ENCODE data around the gene DLGAP5. TPM values are rescaled to one million over a fixed set of nuclear protein-coding genes. Genes with fewer than 3 reads are reported as not detected.
A peak's percentile ranks its signal among the peaks of the same experiment; 100 is the strongest.

The DLGAP5 gene
- total RNA-seq, 1 donor from 2014 or later = 4.2 TPM

- Histone ChIP-seq H3K27me3 (ENCODE audit: control insufficient read depth in 3 of 3, insufficient read depth in 3 of 3, low read length in 3 of 3) (peaks cover 0 to 5% (median 0%) of the 10 kb centered on the region in 3 donors), H3K4me1 (ENCODE audit: control insufficient read depth in 3 of 3, insufficient read depth in 3 of 3, low read length in 3 of 3) (peaks cover 14 to 19% (median 15%) of the 10 kb centered on the region in 3 donors), H3K4me3 (ENCODE audit: low read length in 3 of 3) (no peak overlapping the region), H3K27ac (ENCODE audit: low read depth, low read length) (no peak overlapping the region), H3K36me3 (ENCODE audit: control insufficient read depth in 3 of 3, insufficient read depth in 3 of 3, low read length in 3 of 3) (no peaks in the 10 kb centered on the region), H3K9me3 (ENCODE audit: control insufficient read depth in 3 of 3, low read length in 3 of 3) (no peaks in the 10 kb centered on the region), H3K9ac (ENCODE audit: low read depth in 1 of 3, low read length in 3 of 3) (no peak overlapping the region)
Measured at GRCh38 chr14:55124774-55125386, 66.5 kb downstream of the DLGAP5 start.

DNA sequence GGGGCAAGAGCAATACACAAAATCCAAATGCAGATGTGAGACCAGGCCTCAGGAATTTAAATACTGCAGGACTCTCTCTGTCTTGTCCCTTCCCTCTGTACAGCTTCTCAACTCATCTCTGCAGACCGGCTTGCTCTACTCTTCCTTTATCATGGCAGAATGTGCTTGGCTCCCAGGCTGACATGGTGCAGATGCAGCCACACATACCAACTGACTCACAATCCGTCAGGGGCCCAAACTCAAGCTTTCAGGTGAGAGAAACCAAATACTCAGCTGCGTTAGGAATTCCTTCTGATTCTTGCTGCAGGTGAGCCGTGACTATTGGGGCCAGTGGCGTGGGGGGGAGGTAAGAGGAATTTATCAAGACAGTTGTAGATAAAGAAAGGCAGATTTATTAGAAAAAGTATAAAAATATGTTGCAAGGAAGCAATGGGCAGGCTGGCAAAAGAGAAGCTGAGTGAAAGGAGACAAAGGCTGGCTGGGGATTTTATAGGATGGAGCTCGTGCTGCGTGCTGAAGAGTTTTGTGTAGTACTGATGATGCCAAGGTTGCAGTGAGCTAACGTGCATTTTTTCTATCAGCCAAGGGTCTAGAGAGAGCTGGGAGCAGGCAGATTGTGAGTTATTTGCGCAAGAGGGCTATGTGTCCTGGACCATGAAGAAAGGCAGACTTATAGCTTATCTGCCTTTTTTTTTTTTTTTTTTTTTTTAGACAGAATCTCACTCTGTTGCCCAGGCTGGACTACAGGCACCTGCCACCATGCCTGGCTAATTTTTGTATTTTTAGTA, 67.3 kb downstream of the DLGAP5 start:
- Histone ChIP-seq H3K27ac (ENCODE audit: low read depth, low read length) (no peak overlapping the region), H3K9ac (ENCODE audit: low read depth in 1 of 3, low read length in 3 of 3) (no peak overlapping the region), H3K36me3 (ENCODE audit: control insufficient read depth in 3 of 3, insufficient read depth in 3 of 3, low read length in 3 of 3) (no peaks in the 10 kb centered on the region), H3K9me3 (ENCODE audit: control insufficient read depth in 3 of 3, low read length in 3 of 3) (no peaks in the 10 kb centered on the region), H3K4me3 (ENCODE audit: low read length in 3 of 3) (no peak overlapping the region), H3K4me1 (ENCODE audit: control insufficient read depth in 3 of 3, insufficient read depth in 3 of 3, low read length in 3 of 3) (peaks cover 12 to 14% (median 14%) of the 10 kb centered on the region in 3 donors), H3K27me3 (ENCODE audit: control insufficient read depth in 3 of 3, insufficient read depth in 3 of 3, low read length in 3 of 3) (no peaks in the 10 kb centered on the region)

- H3K27me3 ChIP-seq (ENCODE audit: control insufficient read depth in 3 of 3, insufficient read depth in 3 of 3, low read length in 3 of 3) = no peaks in the 10 kb centered on the region
- no peak overlapping the region for H3K4me3 ChIP-seq (ENCODE audit: low read length in 3 of 3)
- no peak overlapping the region for H3K9ac ChIP-seq (ENCODE audit: low read depth in 1 of 3, low read length in 3 of 3)
- H3K27ac ChIP-seq (ENCODE audit: low read depth, low read length) = no peak overlapping the region
- H3K36me3 ChIP-seq (ENCODE audit: control insufficient read depth in 3 of 3, insufficient read depth in 3 of 3, low read length in 3 of 3) = no peaks in the 10 kb centered on the region
- H3K9me3 ChIP-seq (ENCODE audit: control insufficient read depth in 3 of 3, low read length in 3 of 3) = no peaks in the 10 kb centered on the region
- H3K4me1 ChIP-seq (ENCODE audit: control insufficient read depth in 3 of 3, insufficient read depth in 3 of 3, low read length in 3 of 3) = peaks cover 12 to 21% (median 14%) of the 10 kb centered on the region in 3 donors
Measured at GRCh38 chr14:55123101-55123500, 68.3 kb downstream of the DLGAP5 start.

DNA sequence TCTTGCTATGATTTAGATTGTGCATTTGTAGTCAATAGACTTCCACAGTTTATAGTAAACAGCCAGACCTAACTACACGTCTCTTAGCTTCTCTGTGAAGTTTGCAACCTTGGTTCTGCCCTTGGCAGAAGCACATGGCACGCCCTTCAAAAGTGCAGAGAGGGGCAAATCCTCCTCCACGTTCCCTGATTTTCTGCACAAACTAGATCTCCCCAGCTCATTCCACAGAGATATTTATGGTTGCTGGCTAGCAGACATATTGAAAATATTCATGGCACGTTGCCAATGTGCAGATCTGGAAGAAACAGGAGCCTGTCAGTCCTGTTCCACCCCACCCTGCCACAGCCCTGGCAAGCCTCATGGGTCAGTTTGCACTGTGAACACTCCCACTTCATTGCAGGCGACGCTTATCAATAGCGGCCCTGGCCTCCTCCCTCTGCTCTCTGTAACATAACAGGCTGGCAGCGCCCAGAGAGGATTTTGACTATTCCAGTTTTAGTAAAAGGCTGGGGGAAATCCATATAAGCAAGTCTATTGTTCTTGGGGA, 68.9 kb downstream of the DLGAP5 start:
- Histone ChIP-seq H3K36me3 (ENCODE audit: control insufficient read depth in 3 of 3, insufficient read depth in 3 of 3, low read length in 3 of 3) (no peaks in the 10 kb centered on the region), H3K4me1 (ENCODE audit: control insufficient read depth in 3 of 3, insufficient read depth in 3 of 3, low read length in 3 of 3) (peaks cover 14 to 27% (median 16%) of the 10 kb centered on the region in 3 donors), H3K27me3 (ENCODE audit: control insufficient read depth in 3 of 3, insufficient read depth in 3 of 3, low read length in 3 of 3) (no peaks in the 10 kb centered on the region), H3K9ac (ENCODE audit: low read depth in 1 of 3, low read length in 3 of 3) (peak overlapping the region in 1 of 3 donors; percentile 43), H3K27ac (ENCODE audit: low read depth, low read length) (no peak overlapping the region), H3K9me3 (ENCODE audit: control insufficient read depth in 3 of 3, low read length in 3 of 3) (no peaks in the 10 kb centered on the region), H3K4me3 (ENCODE audit: low read length in 3 of 3) (no peak overlapping the region)

DNA sequence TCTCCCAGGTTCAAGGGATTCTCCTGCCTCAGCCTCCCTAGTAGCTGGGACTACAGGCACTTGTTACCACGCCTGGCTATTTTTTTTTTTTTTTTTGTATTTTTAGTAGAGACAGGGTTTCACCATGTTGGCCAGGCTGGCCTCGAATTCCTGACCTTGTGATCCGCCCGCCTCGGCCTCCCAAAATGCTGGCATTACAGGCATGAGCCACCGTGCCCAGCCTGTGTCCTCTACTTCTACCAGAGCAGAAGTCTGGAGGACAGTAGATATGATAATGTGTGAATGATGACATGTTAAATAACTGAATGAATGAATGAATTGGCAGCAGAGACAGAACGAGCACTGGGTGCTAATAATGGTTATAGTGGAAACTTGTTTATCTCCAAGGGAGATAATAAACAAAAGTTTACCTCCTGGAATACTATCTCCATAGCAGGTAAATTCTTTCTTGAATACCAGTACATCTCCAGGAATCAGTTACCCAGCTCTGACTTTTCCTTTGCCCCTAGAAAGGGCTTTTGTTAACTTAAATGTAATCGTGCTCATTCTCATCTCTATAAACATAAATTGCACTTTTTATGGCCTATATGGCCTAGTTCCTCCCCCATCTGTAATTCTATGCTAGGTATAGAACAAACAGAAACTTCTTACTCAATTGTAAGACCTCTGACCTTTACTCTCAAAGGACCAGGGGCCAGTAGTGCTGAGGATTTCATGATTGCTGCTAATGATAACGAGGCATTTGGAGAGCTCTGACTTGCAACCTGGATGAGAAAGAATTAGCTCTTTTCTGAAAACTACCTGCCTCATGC, 69.6 kb downstream of the DLGAP5 start:
- Histone ChIP-seq H3K4me1 (ENCODE audit: control insufficient read depth in 3 of 3, insufficient read depth in 3 of 3, low read length in 3 of 3) (peaks cover 14 to 28% (median 16%) of the 10 kb centered on the region in 3 donors), H3K9ac (ENCODE audit: low read depth in 1 of 3, low read length in 3 of 3) (no peak overlapping the region), H3K9me3 (ENCODE audit: control insufficient read depth in 3 of 3, low read length in 3 of 3) (no peaks in the 10 kb centered on the region), H3K36me3 (ENCODE audit: control insufficient read depth in 3 of 3, insufficient read depth in 3 of 3, low read length in 3 of 3) (no peaks in the 10 kb centered on the region), H3K4me3 (ENCODE audit: low read length in 3 of 3) (no peak overlapping the region), H3K27me3 (ENCODE audit: control insufficient read depth in 3 of 3, insufficient read depth in 3 of 3, low read length in 3 of 3) (no peaks in the 10 kb centered on the region), H3K27ac (ENCODE audit: low read depth, low read length) (no peak overlapping the region)

DNA sequence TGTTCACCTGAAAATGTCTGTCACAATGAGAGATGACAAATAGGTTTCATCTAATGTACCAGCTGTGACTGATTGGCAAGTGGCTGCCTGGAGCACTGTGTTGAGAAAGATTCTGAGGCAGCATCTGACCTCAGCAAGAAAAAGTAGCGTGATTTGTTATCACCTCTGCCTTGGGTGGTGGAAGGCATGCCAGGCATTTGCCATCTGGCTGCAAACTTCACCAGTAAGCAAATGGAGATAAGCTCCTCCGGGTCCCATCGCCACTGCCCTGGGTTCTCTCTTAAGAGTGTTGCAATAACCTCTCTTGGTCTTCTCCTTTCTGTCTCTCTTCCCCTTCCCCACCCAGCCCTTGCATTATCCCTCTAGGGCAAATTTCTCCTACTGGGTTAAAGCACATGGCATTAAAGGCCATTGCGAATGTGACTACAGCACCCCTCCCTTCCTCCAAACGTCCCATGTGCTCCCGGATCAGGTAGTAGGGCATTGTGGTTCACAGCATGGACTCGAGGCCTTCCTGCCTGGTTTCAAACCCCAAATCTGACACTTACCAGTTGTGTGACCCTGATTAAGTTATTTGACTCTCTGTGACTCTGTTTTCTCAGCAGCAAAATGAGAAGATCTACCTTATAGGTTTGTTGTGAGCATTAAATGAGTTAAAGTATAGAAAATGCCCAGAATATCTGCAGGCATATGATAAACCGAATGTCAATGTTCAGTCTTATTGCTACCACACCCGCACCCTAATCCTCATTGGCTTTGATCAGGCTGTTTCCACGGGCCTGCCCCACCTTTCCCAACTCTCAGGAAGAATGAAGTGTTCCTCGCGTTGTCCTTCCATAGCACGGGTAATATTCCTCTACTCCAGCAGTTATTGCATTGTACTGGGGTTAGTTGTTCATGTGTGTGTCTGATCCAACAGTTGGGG, 70.6 kb downstream of the DLGAP5 start:
- no peaks in the 10 kb centered on the region for H3K36me3 ChIP-seq (ENCODE audit: control insufficient read depth in 3 of 3, insufficient read depth in 3 of 3, low read length in 3 of 3)
- H3K4me1 ChIP-seq (ENCODE audit: control insufficient read depth in 3 of 3, insufficient read depth in 3 of 3, low read length in 3 of 3) = peaks cover 14 to 28% (median 16%) of the 10 kb centered on the region in 3 donors
- H3K9ac ChIP-seq (ENCODE audit: low read depth in 1 of 3, low read length in 3 of 3) = no peak overlapping the region
- no peak overlapping the region for H3K27ac ChIP-seq (ENCODE audit: low read depth, low read length)
- H3K27me3 ChIP-seq (ENCODE audit: control insufficient read depth in 3 of 3, insufficient read depth in 3 of 3, low read length in 3 of 3) = no peaks in the 10 kb centered on the region
- no peak overlapping the region for H3K4me3 ChIP-seq (ENCODE audit: low read length in 3 of 3)
- H3K9me3 ChIP-seq (ENCODE audit: control insufficient read depth in 3 of 3, low read length in 3 of 3) = no peaks in the 10 kb centered on the region

DNA sequence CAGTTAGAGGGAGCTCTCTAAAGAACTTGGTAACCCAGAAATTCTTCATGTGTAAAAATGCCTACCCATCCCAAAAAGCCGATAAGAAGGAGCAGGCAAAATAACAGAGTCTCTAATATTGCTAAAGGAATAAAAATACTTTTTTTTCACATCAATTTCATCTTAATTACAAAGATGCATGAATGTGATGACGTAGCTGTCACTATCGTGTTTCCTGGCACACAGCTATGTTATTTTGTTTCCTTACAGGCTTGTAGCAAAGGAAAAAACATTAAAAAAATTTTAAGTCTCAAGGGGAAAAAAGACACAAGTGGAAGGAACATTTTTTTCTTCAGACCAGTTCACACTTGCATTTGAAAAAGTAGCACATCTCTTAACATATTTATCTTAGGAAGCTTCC, 72.6 kb downstream of the DLGAP5 start:
- no peaks in the 10 kb centered on the region for H3K9me3 ChIP-seq (ENCODE audit: control insufficient read depth in 3 of 3, low read length in 3 of 3)
- H3K27me3 ChIP-seq (ENCODE audit: control insufficient read depth in 3 of 3, insufficient read depth in 3 of 3, low read length in 3 of 3) = no peaks in the 10 kb centered on the region
- peak overlapping the region in 1 of 3 donors; percentile 32 for H3K9ac ChIP-seq (ENCODE audit: low read depth in 1 of 3, low read length in 3 of 3)
- H3K4me1 ChIP-seq (ENCODE audit: control insufficient read depth in 3 of 3, insufficient read depth in 3 of 3, low read length in 3 of 3) = peaks cover 14 to 28% (median 14%) of the 10 kb centered on the region in 3 donors
- H3K36me3 ChIP-seq (ENCODE audit: control insufficient read depth in 3 of 3, insufficient read depth in 3 of 3, low read length in 3 of 3) = no peaks in the 10 kb centered on the region
- H3K27ac ChIP-seq (ENCODE audit: low read depth, low read length) = peak overlapping the region; percentile 84
- H3K4me3 ChIP-seq (ENCODE audit: low read length in 3 of 3) = no peak overlapping the region

DNA sequence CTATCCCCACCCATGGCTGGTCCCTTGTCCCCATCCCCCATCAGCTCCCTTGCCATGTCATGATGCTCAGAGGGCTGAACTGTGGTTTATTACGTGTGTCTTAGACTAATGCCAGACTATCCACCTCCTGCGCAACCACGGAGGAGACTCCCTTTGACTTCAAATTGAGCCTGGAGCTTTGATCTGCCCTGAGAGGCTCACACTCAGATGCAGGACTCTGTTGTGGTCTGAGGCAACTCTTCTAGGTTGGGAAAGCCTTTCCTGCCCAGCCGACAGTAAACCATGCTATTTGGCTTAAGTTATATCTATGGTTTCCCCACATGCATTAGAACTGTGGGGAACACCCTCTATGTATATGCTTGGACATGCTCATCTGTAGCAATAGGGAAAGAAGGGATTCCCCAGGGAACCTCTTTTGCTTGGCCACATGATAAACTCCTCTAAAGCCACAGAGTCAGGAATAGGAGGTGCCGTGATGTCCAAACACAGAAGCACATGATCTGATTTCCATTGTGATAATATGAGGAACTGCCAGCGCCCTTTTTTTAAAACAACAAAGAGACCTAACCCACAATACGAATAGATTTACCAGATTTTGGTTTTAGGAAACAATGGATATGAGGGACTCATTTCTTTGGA, 73.5 kb downstream of the DLGAP5 start:
- Histone ChIP-seq H3K27ac (ENCODE audit: low read depth, low read length) (peak overlapping the region; percentile 84), H3K4me3 (ENCODE audit: low read length in 3 of 3) (no peak overlapping the region), H3K9me3 (ENCODE audit: control insufficient read depth in 3 of 3, low read length in 3 of 3) (no peaks in the 10 kb centered on the region), H3K4me1 (ENCODE audit: control insufficient read depth in 3 of 3, insufficient read depth in 3 of 3, low read length in 3 of 3) (peaks cover 8 to 26% (median 13%) of the 10 kb centered on the region in 3 donors), H3K36me3 (ENCODE audit: control insufficient read depth in 3 of 3, insufficient read depth in 3 of 3, low read length in 3 of 3) (no peaks in the 10 kb centered on the region), H3K27me3 (ENCODE audit: control insufficient read depth in 3 of 3, insufficient read depth in 3 of 3, low read length in 3 of 3) (no peaks in the 10 kb centered on the region), H3K9ac (ENCODE audit: low read depth in 1 of 3, low read length in 3 of 3) (no peak overlapping the region)

All from skeletal muscle tissue (tissue), 4 donors.